Measurements from ENCODE around the gene ARHGAP6. TPM values are rescaled to one million over a fixed set of nuclear protein-coding genes. Genes with fewer than 3 reads are reported as not detected.

ARHGAP6 gene
- polyA plus RNA-seq, 4 donors, result 1.1 to 3.5 (median 3.3) TPM; not detected in 1

DNA sequence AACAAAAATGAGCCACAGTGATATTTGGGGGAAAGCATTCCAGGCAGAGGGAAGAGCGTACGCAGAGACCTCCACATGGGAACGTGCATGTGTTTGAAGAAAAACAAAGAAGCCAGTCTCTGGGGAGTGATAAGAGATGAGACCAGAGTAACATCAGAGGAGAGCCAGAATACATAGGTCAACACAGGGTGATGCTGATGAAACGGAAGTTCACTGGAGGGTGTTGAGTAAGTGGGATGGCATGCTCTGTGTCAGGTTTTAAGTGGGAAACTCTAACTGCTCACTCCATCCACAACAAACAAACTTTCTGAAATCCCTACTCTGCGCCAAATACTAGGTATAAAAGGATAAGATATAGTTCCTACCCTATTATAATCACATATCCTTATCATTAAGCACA lies 110.0 kb downstream of the ARHGAP6 start:
- Histone ChIP-seq H3K36me3 (ENCODE audit: control insufficient read depth in 3 of 3, insufficient read depth in 2 of 3, low read depth in 1 of 3, low read length in 3 of 3) (no peaks in the 10 kb centered on the region), H3K27ac (ENCODE audit: low read depth in 1 of 3, low read length in 2 of 3) (no peak overlapping the region), H3K9me3 (ENCODE audit: control insufficient read depth in 2 of 2, insufficient read depth in 1 of 2, low read depth in 1 of 2, low read length in 1 of 2) (no peaks in the 10 kb centered on the region), H3K4me1 (ENCODE audit: control insufficient read depth in 3 of 3, insufficient read depth in 2 of 3, low read depth in 1 of 3, low read length in 2 of 3) (no peaks in the 10 kb centered on the region), H3K27me3 (ENCODE audit: control insufficient read depth in 3 of 3, insufficient read depth in 3 of 3, low read length in 3 of 3) (no peaks in the 10 kb centered on the region), H3K4me3 (ENCODE audit: low read depth in 1 of 3, low read length in 3 of 3) (no peak overlapping the region)
- DNase-seq, result no peak
- no peak for FAIRE-seq
- WGBS, 3 donors, result 69 to 82% (median 78%) methylated on average over 5 of the region's 5 CpGs

DNA sequence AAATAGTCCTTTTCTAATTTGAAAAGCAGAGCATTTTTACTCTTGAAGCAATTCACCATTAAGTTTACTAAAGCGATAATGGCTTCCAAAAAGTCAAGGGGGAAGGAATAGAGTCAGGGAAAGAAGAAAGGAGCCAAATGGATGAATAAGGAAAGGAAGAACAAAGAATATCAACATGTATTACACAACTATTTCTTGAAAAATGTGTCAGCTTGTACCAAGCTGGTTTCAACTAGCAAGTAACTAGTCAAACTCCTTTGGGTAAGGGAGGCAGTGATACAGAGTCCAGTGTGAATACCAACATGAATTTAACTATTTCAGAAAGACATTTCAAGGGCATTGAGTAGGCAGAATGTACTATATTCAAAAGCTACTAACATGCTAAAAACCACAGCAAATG lies 112.1 kb downstream of the ARHGAP6 start:
- no peaks in the 10 kb centered on the region for H3K4me1 ChIP-seq (ENCODE audit: control insufficient read depth in 3 of 3, insufficient read depth in 2 of 3, low read depth in 1 of 3, low read length in 2 of 3)
- H3K9me3 ChIP-seq (ENCODE audit: control insufficient read depth in 2 of 2, insufficient read depth in 1 of 2, low read depth in 1 of 2, low read length in 1 of 2), result no peaks in the 10 kb centered on the region
- H3K27me3 ChIP-seq (ENCODE audit: control insufficient read depth in 3 of 3, insufficient read depth in 3 of 3, low read length in 3 of 3), result no peaks in the 10 kb centered on the region
- WGBS, 3 donors, result 75 to 100% (median 94%) methylated on average over 1 of the region's 1 CpG
- no peaks in the 10 kb centered on the region for H3K36me3 ChIP-seq (ENCODE audit: control insufficient read depth in 3 of 3, insufficient read depth in 2 of 3, low read depth in 1 of 3, low read length in 3 of 3)
- H3K27ac ChIP-seq (ENCODE audit: low read depth in 1 of 3, low read length in 2 of 3), result no peak overlapping the region
- no peak for FAIRE-seq
- no peak for DNase-seq
- H3K4me3 ChIP-seq (ENCODE audit: low read depth in 1 of 3, low read length in 3 of 3), result no peak overlapping the region

DNA sequence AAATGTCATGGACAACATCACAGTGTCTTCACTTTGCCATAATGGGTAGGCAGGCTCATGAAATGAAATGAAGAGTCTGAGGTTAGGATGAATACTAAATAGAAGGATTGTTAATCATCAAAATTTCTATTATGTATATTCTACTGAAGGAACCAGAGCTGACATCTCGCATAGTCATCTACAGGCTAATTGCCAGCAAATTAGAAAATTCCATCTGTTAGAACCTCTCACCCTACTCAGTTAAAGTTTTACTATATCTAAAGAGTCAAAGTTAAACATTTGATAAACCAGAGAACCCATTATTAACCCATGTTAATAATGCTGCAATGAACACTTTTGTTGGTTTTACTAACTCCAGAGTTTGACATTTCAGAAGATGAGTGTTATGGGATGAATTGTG lies 114.6 kb downstream of the ARHGAP6 start:
- Histone ChIP-seq H3K27ac (ENCODE audit: low read depth in 1 of 3, low read length in 2 of 3) (no peak overlapping the region), H3K27me3 (ENCODE audit: control insufficient read depth in 3 of 3, insufficient read depth in 3 of 3, low read length in 3 of 3) (no peaks in the 10 kb centered on the region), H3K4me1 (ENCODE audit: control insufficient read depth in 3 of 3, insufficient read depth in 2 of 3, low read depth in 1 of 3, low read length in 2 of 3) (no peaks in the 10 kb centered on the region), H3K4me3 (ENCODE audit: low read depth in 1 of 3, low read length in 3 of 3) (no peak overlapping the region), H3K9me3 (ENCODE audit: control insufficient read depth in 2 of 2, insufficient read depth in 1 of 2, low read depth in 1 of 2, low read length in 1 of 2) (peaks cover 0 to 3% of the 10 kb centered on the region in 2 donors), H3K36me3 (ENCODE audit: control insufficient read depth in 3 of 3, insufficient read depth in 2 of 3, low read depth in 1 of 3, low read length in 3 of 3) (no peaks in the 10 kb centered on the region)
- FAIRE-seq (no peak), DNase-seq (no peak)
- 16 to 62% (median 48%) methylated on average over 1 of the region's 1 CpG for WGBS, 3 donors

DNA sequence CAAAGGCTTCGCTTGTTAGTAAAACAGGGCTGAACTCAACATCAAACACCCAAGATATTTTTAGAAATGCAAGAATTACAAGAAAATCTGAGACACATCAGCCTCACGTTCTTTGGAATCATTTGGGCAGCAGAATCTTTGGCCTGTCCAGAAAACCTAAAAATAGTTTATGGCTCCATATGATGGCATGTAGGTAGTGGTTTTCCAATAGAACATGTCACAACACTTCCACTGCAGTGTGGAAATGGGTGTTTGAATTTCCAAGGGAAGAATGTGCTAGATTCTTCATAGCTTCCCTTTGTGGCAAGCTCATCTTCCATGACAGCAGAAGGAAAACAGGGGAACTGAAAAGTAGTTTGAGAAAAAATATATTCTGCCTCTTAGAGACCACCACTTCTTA lies 118.8 kb downstream of the ARHGAP6 start:
- 36 to 68% (median 46%) methylated on average over 2 of the region's 2 CpGs for WGBS, 3 donors
- no peak for FAIRE-seq

DNA sequence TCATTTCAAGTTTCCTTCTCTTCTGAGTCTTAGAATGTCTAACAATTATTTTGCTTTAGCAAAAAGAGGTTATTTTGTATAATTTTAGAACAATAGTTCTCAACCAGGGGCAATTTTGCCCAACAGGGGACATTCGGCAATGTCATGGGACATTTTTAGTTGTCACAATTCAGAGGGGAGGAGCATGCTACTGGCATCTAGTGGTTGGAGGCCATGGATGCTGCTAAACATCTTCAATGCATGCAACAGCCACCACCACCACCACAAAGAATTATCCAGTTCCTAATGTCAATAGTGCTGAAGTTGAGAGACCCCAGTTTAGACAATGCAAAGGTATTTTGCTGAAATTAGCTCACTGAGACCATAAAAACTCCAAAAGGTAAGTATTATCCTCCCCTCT lies 122.5 kb downstream of the ARHGAP6 start:
- Histone ChIP-seq H3K9me3 (ENCODE audit: control insufficient read depth in 2 of 2, insufficient read depth in 1 of 2, low read depth in 1 of 2, low read length in 1 of 2) (peaks cover 0 to 3% of the 10 kb centered on the region in 2 donors), H3K27ac (ENCODE audit: low read depth in 1 of 3, low read length in 2 of 3) (no peak overlapping the region), H3K4me3 (ENCODE audit: low read depth in 1 of 3, low read length in 3 of 3) (no peak overlapping the region), H3K4me1 (ENCODE audit: control insufficient read depth in 3 of 3, insufficient read depth in 2 of 3, low read depth in 1 of 3, low read length in 2 of 3) (no peaks in the 10 kb centered on the region), H3K36me3 (ENCODE audit: control insufficient read depth in 3 of 3, insufficient read depth in 2 of 3, low read depth in 1 of 3, low read length in 3 of 3) (no peaks in the 10 kb centered on the region), H3K27me3 (ENCODE audit: control insufficient read depth in 3 of 3, insufficient read depth in 3 of 3, low read length in 3 of 3) (no peaks in the 10 kb centered on the region)
- 64 to 85% (median 78%) methylated on average over 1 of the region's 1 CpG for WGBS, 3 donors
- DNase-seq (no peak), FAIRE-seq (no peak)

More for the DNA sequence above, 118.8 kb downstream of the ARHGAP6 start:
- no peak for DNase-seq
- no peak overlapping the region for H3K4me3 ChIP-seq (ENCODE audit: low read depth in 1 of 3, low read length in 3 of 3)
- no peaks in the 10 kb centered on the region for H3K4me1 ChIP-seq (ENCODE audit: control insufficient read depth in 3 of 3, insufficient read depth in 2 of 3, low read depth in 1 of 3, low read length in 2 of 3)
- H3K36me3 ChIP-seq (ENCODE audit: control insufficient read depth in 3 of 3, insufficient read depth in 2 of 3, low read depth in 1 of 3, low read length in 3 of 3), result no peaks in the 10 kb centered on the region
- H3K9me3 ChIP-seq (ENCODE audit: control insufficient read depth in 2 of 2, insufficient read depth in 1 of 2, low read depth in 1 of 2, low read length in 1 of 2), result peaks cover 0 to 3% of the 10 kb centered on the region in 2 donors
- H3K27ac ChIP-seq (ENCODE audit: low read depth in 1 of 3, low read length in 2 of 3), result no peak overlapping the region
- H3K27me3 ChIP-seq (ENCODE audit: control insufficient read depth in 3 of 3, insufficient read depth in 3 of 3, low read length in 3 of 3), result no peaks in the 10 kb centered on the region

DNA sequence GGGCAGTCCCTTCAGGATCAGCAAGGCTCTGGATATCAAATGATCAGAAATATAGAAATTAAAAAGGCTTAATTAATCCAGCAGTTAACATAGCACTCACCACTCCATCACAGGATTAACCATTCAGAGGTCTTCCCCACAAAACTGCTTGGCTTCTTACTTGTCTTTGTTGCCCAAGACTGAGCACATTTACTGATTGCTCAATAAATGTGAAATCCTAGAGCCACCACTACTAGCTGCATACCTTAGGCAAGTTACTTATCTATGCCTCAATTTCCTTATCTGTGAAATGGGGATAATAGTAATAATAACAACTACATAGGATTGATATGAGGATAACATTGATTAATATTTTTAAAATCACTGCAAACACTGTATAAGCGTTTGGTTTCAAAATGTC lies 124.2 kb downstream of the ARHGAP6 start:
- FAIRE-seq (no peak), DNase-seq (no peak)
- Histone ChIP-seq H3K4me3 (ENCODE audit: low read depth in 1 of 3, low read length in 3 of 3) (no peak overlapping the region), H3K9me3 (ENCODE audit: control insufficient read depth in 2 of 2, insufficient read depth in 1 of 2, low read depth in 1 of 2, low read length in 1 of 2) (no peaks in the 10 kb centered on the region), H3K36me3 (ENCODE audit: control insufficient read depth in 3 of 3, insufficient read depth in 2 of 3, low read depth in 1 of 3, low read length in 3 of 3) (no peaks in the 10 kb centered on the region), H3K27ac (ENCODE audit: low read depth in 1 of 3, low read length in 2 of 3) (no peak overlapping the region), H3K4me1 (ENCODE audit: control insufficient read depth in 3 of 3, insufficient read depth in 2 of 3, low read depth in 1 of 3, low read length in 2 of 3) (no peaks in the 10 kb centered on the region), H3K27me3 (ENCODE audit: control insufficient read depth in 3 of 3, insufficient read depth in 3 of 3, low read length in 3 of 3) (no peaks in the 10 kb centered on the region)
- WGBS, 3 donors, result 58 to 89% (median 77%) methylated on average over 1 of the region's 1 CpG

DNA sequence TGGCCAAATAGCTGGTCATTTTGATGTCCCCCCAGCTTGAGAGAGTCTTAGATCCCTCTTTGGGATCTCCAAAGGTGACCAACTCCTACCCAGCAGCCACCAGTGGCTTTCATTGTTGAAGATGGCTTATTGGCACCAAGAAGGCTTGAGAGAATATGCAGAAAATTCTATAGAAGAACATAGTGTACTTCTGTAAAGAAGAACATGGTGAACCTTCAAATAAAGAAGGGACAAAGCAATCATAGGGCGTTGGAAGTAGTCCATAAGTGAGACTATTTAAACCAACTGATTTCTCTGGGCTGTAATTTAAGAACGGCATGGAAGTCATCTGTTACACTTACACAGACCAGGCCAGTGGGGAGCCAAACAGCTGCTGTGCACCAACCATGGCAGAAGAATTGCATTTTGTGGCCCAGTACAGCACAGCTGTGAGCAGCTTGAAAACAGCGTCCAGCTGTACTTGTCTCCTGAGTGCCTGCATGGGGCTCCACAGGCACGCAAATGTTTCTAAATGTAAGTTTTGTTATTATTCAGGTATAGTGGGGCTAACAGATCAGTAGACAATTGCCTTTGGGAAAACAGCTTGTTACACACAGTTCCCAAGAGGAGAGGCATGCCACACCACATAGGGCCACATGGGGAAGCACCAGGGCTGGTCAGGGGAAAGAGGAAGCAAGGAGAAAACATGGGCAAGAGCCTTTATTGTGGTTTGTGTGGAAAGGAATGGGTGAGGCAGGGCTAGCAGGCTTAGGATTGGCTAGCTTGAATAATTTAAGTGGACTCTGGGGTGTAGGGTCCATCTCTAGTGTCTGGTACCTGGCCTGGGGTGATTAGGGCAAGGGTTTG lies 125.0 kb downstream of the ARHGAP6 start:
- FAIRE-seq, result no peak
- H3K4me1 ChIP-seq (ENCODE audit: control insufficient read depth in 3 of 3, insufficient read depth in 2 of 3, low read depth in 1 of 3, low read length in 2 of 3), result no peaks in the 10 kb centered on the region
- no peak for DNase-seq
- H3K9me3 ChIP-seq (ENCODE audit: control insufficient read depth in 2 of 2, insufficient read depth in 1 of 2, low read depth in 1 of 2, low read length in 1 of 2), result no peaks in the 10 kb centered on the region
- no peak overlapping the region for H3K4me3 ChIP-seq (ENCODE audit: low read depth in 1 of 3, low read length in 3 of 3)
- H3K27me3 ChIP-seq (ENCODE audit: control insufficient read depth in 3 of 3, insufficient read depth in 3 of 3, low read length in 3 of 3), result no peaks in the 10 kb centered on the region
- no peaks in the 10 kb centered on the region for H3K36me3 ChIP-seq (ENCODE audit: control insufficient read depth in 3 of 3, insufficient read depth in 2 of 3, low read depth in 1 of 3, low read length in 3 of 3)
- 69 to 71% (median 70%) methylated on average over 4 of the region's 4 CpGs for WGBS, 3 donors
- no peak overlapping the region for H3K27ac ChIP-seq (ENCODE audit: low read depth in 1 of 3, low read length in 2 of 3)

DNA sequence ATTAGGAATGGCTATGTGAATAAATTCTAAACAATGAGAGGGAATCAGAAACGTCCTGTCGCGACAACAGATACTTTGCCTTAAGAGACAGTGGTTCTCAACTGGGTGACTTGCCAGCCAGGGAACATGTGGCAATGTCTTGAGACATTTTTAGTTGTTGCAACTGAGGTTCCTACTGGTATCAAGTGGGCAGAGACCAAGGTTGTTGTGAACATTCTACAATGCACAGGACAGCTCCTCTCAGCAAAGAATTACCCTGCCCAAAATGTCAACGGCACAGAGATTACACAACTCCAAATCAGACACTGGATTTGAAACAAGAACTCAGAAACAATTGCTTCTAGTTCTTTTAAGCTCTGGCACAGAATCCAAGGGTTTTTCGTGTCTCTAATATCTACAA lies 128.6 kb downstream of the ARHGAP6 start:
- DNase-seq, result no peak
- 52 to 56% (median 56%) methylated on average over 5 of the region's 5 CpGs for WGBS, 3 donors
- H3K4me1 ChIP-seq (ENCODE audit: control insufficient read depth in 3 of 3, insufficient read depth in 2 of 3, low read depth in 1 of 3, low read length in 2 of 3), result no peaks in the 10 kb centered on the region
- H3K27ac ChIP-seq (ENCODE audit: low read depth in 1 of 3, low read length in 2 of 3), result no peak overlapping the region
- no peak overlapping the region for H3K4me3 ChIP-seq (ENCODE audit: low read depth in 1 of 3, low read length in 3 of 3)
- H3K27me3 ChIP-seq (ENCODE audit: control insufficient read depth in 3 of 3, insufficient read depth in 3 of 3, low read length in 3 of 3), result no peaks in the 10 kb centered on the region
- H3K9me3 ChIP-seq (ENCODE audit: control insufficient read depth in 2 of 2, insufficient read depth in 1 of 2, low read depth in 1 of 2, low read length in 1 of 2), result no peaks in the 10 kb centered on the region
- no peaks in the 10 kb centered on the region for H3K36me3 ChIP-seq (ENCODE audit: control insufficient read depth in 3 of 3, insufficient read depth in 2 of 3, low read depth in 1 of 3, low read length in 3 of 3)
- FAIRE-seq, result no peak
